ENCODE results near the gene KNL1.
"Not testable (repeated sequence)": the region's sequence is repeated elsewhere in the genome, so short reads cannot be mapped to it uniquely, and the experiment has no call there.

GRCh38 chr15:40676290-40676689 lies 82.2 kb downstream of the KNL1 start:
- TF ChIP-seq CTCF (conservative IDR thresholded peaks at IDR 0.05); EZH2 (IDR thresholded peaks at IDR 0.05; ENCODE audit: low read depth): not testable (repeated sequence)

Measured in PC-9 (cell line).